SK-N-SH treated with all-trans-retinoic acid at 6 μM for 48 hours (cell line): ENCODE measurements around the gene COL12A1.

Experiments
- CREB5 ChIP-seq: fragments of 250-450 bp; sonication (Bioruptor Pico); IDR thresholded peaks from 2 replicates; pipeline ENCODE4 v1.5.1; 2020; ENCODE audit warnings: low read depth, mild to moderate bottlenecking, moderate library complexity
- CSRNP3 ChIP-seq: fragments of 250-450 bp; sonication (Bioruptor Pico); IDR thresholded peaks from 2 replicates; pipeline ENCODE4 v1.5.1; 2021; ENCODE audit warnings: mild to moderate bottlenecking, moderate library complexity
- GLIS3 ChIP-seq: fragments of 250-450 bp; sonication (Bioruptor Pico); IDR thresholded peaks from 2 replicates; pipeline ENCODE4 v1.5.0; 2020; ENCODE audit warnings: mild to moderate bottlenecking, moderate library complexity
- PATZ1 ChIP-seq: fragments of 250-450 bp; sonication (Bioruptor Pico); IDR thresholded peaks from 2 replicates; pipeline ENCODE4 v1.8.0; 2020; ENCODE audit warnings: mild to moderate bottlenecking, moderate library complexity, borderline replicate concordance
- TOX ChIP-seq: fragments of 250-450 bp; sonication (Bioruptor Pico); IDR thresholded peaks from 2 replicates; pipeline ENCODE4 v1.8.0; 2021; ENCODE audit warnings: mild to moderate bottlenecking, moderate library complexity, borderline replicate concordance
- ZNF70 ChIP-seq: fragments of 450-650 bp; formaldehyde crosslinking; IDR thresholded peaks from 2 replicates; pipeline ENCODE4 v1.5.0; 2020; ENCODE audit warnings: mild to moderate bottlenecking, moderate library complexity
- ZNF8 ChIP-seq: fragments of 450-650 bp; formaldehyde crosslinking; IDR thresholded peaks from 2 replicates; pipeline ENCODE4 v1.5.0; 2020; ENCODE audit warnings: mild to moderate bottlenecking, moderate library complexity

- TF ChIP-seq GLIS3 (CRISPR knock-in tag), result no peak
- no peak for TF ChIP-seq CSRNP3 (CRISPR knock-in tag)
- TF ChIP-seq TOX (CRISPR knock-in tag), result no peak
- TF ChIP-seq PATZ1 (CRISPR knock-in tag), result no peak
- no peak for TF ChIP-seq CREB5 (CRISPR knock-in tag)
- TF ChIP-seq ZNF8, result no peak
- no peak for TF ChIP-seq ZNF70 (CRISPR knock-in tag)
Measured at GRCh38 chr6:75158176-75158575, 47.7 kb downstream of the COL12A1 start.
